HepG2 (cell line): Measurements from ENCODE around the gene HSPB8. TPM values are rescaled to one million over a fixed set of nuclear protein-coding genes. Genes with fewer than 3 reads are reported as not detected.
A peak's percentile ranks its signal among the peaks of the same experiment; 100 is the strongest.

Experiments used
- ATAC-seq: fragments of 200-7000 bp; cut with Tn5 transposase; 3 replicates; pipeline ENCODE4 v1.9.1; 2020; ENCODE audit warnings: mild to moderate bottlenecking, moderate library complexity
- BruUV-seq: library from RNA; stranded (reverse); fragments of 400-500 nt; replicated peaks from 2 replicates; lab custom pipeline; 2021; lab: Mats Ljungman, UMichigan
- CTCF ChIA-PET: fragments of 300-600 bp; formaldehyde crosslinking; extraction: SDS; loops from one replicate; lab custom pipeline; 2021; ENCODE audit warnings: low total read pairs, inconsistent platforms, low intra/inter-chr PET ratio; lab: Yijun Ruan, JAX
- POLR2A ChIA-PET: fragments of 350-600 bp; sonication (Branson Sonifier 250); formaldehyde crosslinking; loops from one replicate; lab custom pipeline; 2020; ENCODE audit warnings: antibody characterized with exemption, inconsistent platforms; lab: Yijun Ruan, JAX
- DNase-seq: peaks from one replicate; pipeline ENCODE4 v3.0.0-alpha.2; 2015; ENCODE audit warnings: low spot score
- FAIRE-seq: peaks from 3 replicates; lab custom pipeline; 2011; peaks lifted over from hg19 to GRCh38; lab: Jason Lieb, UNC
- H2AFZ ChIP-seq: one replicate; pipeline ENCODE4 v1.6.1; 2011; ENCODE audit warnings: low read length, inconsistent platforms
- H3K27ac ChIP-seq: fragments of 300-600 bp; 3 replicates; pipeline ENCODE4 v1.8.0; 2011; ENCODE audit warnings: mixed run types, mild to moderate bottlenecking, mixed read lengths, low read length, inconsistent platforms; ENCODE audit not compliant: insufficient read depth; ENCODE audit errors: extremely low read length
- H3K27me3 ChIP-seq, 2 experiments: fragments of 200-600 bp in 1 of 2; 2 replicates in 1 of 2; 3 replicates in 1 of 2; pipeline versions ENCODE4 v1.6.0 to v1.8.0; 2011; ENCODE audit warnings: low read length in 2 of 2, mild to moderate bottlenecking in 2 of 2, moderate library complexity in 2 of 2, inconsistent platforms in 1 of 2; ENCODE audit not compliant: insufficient read depth in 2 of 2, control insufficient read depth in 1 of 2
- H3K36me3 ChIP-seq, 2 experiments: fragments of 200-600 bp in 1 of 2; replicated peaks in 1 of 2; 2 replicates in 1 of 2; 3 replicates in 1 of 2; pipeline versions ENCODE4 v1.5.1 to v1.8.0; 2011; ENCODE audit warnings: low read length in 2 of 2, inconsistent platforms in 1 of 2; ENCODE audit not compliant: insufficient read depth in 2 of 2, control insufficient read depth in 1 of 2
- H3K4me1 ChIP-seq: 2 replicates; pipeline ENCODE4 v1.5.1; 2012; ENCODE audit warnings: low read length, inconsistent platforms; ENCODE audit not compliant: insufficient read depth
- H3K4me2 ChIP-seq: 2 replicates; pipeline ENCODE4 v1.6.0; 2011; ENCODE audit warnings: low read depth, low read length, inconsistent platforms
- H3K4me3 ChIP-seq, 3 experiments: fragments of 200-600 bp in 1 of 3; sonication (generic), shearing (Covaris generic) in 1 of 3; replicated peaks in 1 of 3; 2 replicates each; pipeline ENCODE4 v1.5.1; 2011 to 2016; ENCODE audit warnings: low read length in 3 of 3, inconsistent platforms in 2 of 3, low read depth in 2 of 3, mild to moderate bottlenecking in 2 of 3, control low read depth in 1 of 3, mixed read lengths in 1 of 3; ENCODE audit not compliant: insufficient read depth in 1 of 3
- H3K79me2 ChIP-seq: one replicate; pipeline ENCODE4 v1.6.1; 2011; ENCODE audit warnings: low read length, inconsistent platforms; ENCODE audit not compliant: insufficient read depth
- H3K9ac ChIP-seq: 2 replicates; pipeline ENCODE4 v1.6.0; 2011; ENCODE audit warnings: mild to moderate bottlenecking, low read depth, low read length, inconsistent platforms; ENCODE audit not compliant: insufficient read depth
- H3K9me3 ChIP-seq: 2 replicates; pipeline ENCODE4 v1.5.1; 2012; ENCODE audit warnings: mild to moderate bottlenecking, low read length
- H4K20me1 ChIP-seq: 2 replicates; pipeline ENCODE4 v1.6.0; 2011; ENCODE audit warnings: inconsistent platforms, mild to moderate bottlenecking, low read length, moderate library complexity; ENCODE audit not compliant: insufficient read depth
- EZH2 ChIP-seq: conservative IDR thresholded peaks from 2 replicates; pipeline ENCODE4 v1.6.1; 2012; ENCODE audit warnings: mild to moderate bottlenecking, low read depth, low read length, moderate library complexity
- FOSL2 ChIP-seq: sonication (generic); formaldehyde crosslinking; IDR thresholded peaks from 2 replicates; pipeline ENCODE4 v1.4.0; 2020; ENCODE audit warnings: missing genetic modification reagents
- FOXA1 ChIP-seq, 2 experiments: fragments of 450-650 bp in 1 of 2; sonication (generic) in 1 of 2; formaldehyde crosslinking in 1 of 2; IDR thresholded peaks; 2 replicates each; pipeline versions ENCODE4 v1.4.0 to v1.6.1; 2016 to 2020; ENCODE audit warnings: missing genetic modification reagents in 1 of 2
- JUND ChIP-seq: sonication (generic); formaldehyde crosslinking; IDR thresholded peaks from 2 replicates; pipeline ENCODE4 v1.8.0; 2022; ENCODE audit warnings: mild to moderate bottlenecking, missing genetic modification reagents
- NFE2L2 ChIP-seq: fragments of 150-350 bp; IDR thresholded peaks from 2 replicates; pipeline ENCODE4 v1.6.1; 2014; ENCODE audit warnings: low read length
- SP4 ChIP-seq: sonication (generic); formaldehyde crosslinking; IDR thresholded peaks from 2 replicates; pipeline ENCODE4 v1.8.1; 2023; ENCODE audit warnings: mild to moderate bottlenecking, missing genetic modification reagents
- TEAD3 ChIP-seq: optimal IDR thresholded peaks from 2 replicates; pipeline ENCODE3; 2016; ENCODE audit warnings: borderline replicate concordance
- ZNF619 ChIP-seq: sonication (generic); formaldehyde crosslinking; IDR thresholded peaks from 2 replicates; pipeline ENCODE4 v1.4.0; 2020; ENCODE audit warnings: mild to moderate bottlenecking, missing genetic modification reagents
- WGBS: methylation state at CpG from one replicate; pipeline ENCODE4 v1.1.6; 2017; ENCODE audit warnings: low lambda C conversion rate; 5-methylcytosine and 5-hydroxymethylcytosine counted together
- in situ Hi-C: cut with HindIII; loops from 2 replicates; pipeline ENCODE4 v1.10.0; 2017; ENCODE audit warnings: low pct_unique_long_range_greater_than_20kb; ENCODE audit not compliant: extremely low pct_ligation_motif_present
- intact Hi-C: fragments of 100-400 bp; cut with micrococcal nuclease; formaldehyde crosslinking; loops from one replicate; pipeline ENCODE4 v1.10.0; 2022; ENCODE audit not compliant: unreplicated experiment
- polyA plus RNA-seq, 8 experiments: library from polyadenylated mRNA; depleted of rRNA in 3 of 8; stranded (reverse) in 7 of 8; unstranded in 1 of 8; fragments of >200 nt; fragmentation: Illumina TruSeq in 4 of 8; extraction: Trizol in 4 of 8; gene quantifications; 2 replicates each; pipeline versions ENCODE4 v1.2.1 to v1.2.3, GENCODE V29; 2011 to 2016; ENCODE audit warnings: low read depth in 4 of 8, missing spikeins in 1 of 8, mixed read lengths in 1 of 8; ENCODE audit not compliant: insufficient read depth in 1 of 8
- total RNA-seq, 5 experiments: library from RNA; depleted of rRNA; stranded (reverse); fragments of >200 nt; fragmentation: Illumina TruSeq; extraction: Trizol; gene quantifications; 2 replicates each; pipeline ENCODE4 v1.2.3, GENCODE V29; 2016; ENCODE audit warnings: low read depth in 1 of 5
- TF ChIP-seq, protein P1 (sequence below): sonication (generic); formaldehyde crosslinking; IDR thresholded peaks from 2 replicates; pipeline ENCODE4 v1.4.0; 2020; ENCODE audit warnings: missing genetic modification reagents

HSPB8 gene
- total and polyA plus RNA-seq, 2 of the 13 experiments (the other 11 are each of a cell fraction or from before 2014, with no cell fraction given) = 0.49 to 0.54 TPM

DNA sequence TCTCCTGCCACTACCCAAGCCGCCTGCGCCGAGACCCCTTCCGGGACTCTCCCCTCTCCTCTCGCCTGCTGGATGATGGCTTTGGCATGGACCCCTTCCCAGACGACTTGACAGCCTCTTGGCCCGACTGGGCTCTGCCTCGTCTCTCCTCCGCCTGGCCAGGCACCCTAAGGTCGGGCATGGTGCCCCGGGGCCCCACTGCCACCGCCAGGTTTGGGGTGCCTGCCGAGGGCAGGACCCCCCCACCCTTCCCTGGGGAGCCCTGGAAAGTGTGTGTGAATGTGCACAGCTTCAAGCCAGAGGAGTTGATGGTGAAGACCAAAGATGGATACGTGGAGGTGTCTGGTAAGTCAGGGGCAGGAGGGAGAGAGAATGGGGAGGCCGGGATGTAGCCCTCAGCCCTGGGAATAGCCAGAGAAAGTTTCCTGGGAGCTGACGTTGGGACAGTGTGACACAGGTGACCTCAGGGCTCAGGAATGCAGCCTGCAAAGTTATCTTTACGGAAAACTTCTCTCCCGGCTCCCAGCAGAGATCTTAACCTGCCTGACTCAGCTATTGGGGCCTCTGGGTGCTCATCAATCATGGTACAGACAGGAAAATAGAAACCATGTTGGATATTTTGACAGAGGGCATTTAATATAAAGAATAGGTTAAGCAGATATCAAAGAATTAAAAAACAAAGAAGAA lies 747 bp downstream of the HSPB8 start:
- in situ Hi-C loops (no loop called here), intact Hi-C loops (no loop called here)
- ChIA-PET CTCF (no interaction called here), POLR2A (no interaction called here)
- FAIRE-seq (no peak), ATAC-seq (peak; percentile 79), DNase-seq (peak; percentile 67)
- Histone ChIP-seq H3K27ac (no peak overlapping the region), H3K9ac (no peak overlapping the region), H3K36me3 (no peaks in the 10 kb centered on the region), H3K4me2 (peak overlapping the region; percentile 42; the same call in 1 of the 2 replicates), H3K4me3 (no peak overlapping the region), H2AFZ (no peak overlapping the region), H3K79me2 (no peaks in the 10 kb centered on the region), H3K4me1 (peaks cover 17% of the 10 kb centered on the region; the same call in 1 of the 2 replicates), H4K20me1 (no peaks in the 10 kb centered on the region), H3K9me3 (no peaks in the 10 kb centered on the region), H3K27me3 (peaks cover 0 to 17% of the 10 kb centered on the region in 2 experiments; a peak in 3 of 5 replicates)
- BruUV-seq = no TSS peak
- 25% methylated on average over 11 of the region's 18 CpGs for WGBS
- TF ChIP-seq FOSL2 (CRISPR knock-in tag) (peak; percentile 63), SP4 (CRISPR knock-in tag) (no peak), ZNF619 (CRISPR knock-in tag) (no peak), JUND (peak; percentile 36; the same call in 1 of the 2 replicates), TEAD3 (CRISPR knock-in tag) (peak; percentile 22), EZH2 (no peak)
- TF ChIP-seq, protein P1, sequence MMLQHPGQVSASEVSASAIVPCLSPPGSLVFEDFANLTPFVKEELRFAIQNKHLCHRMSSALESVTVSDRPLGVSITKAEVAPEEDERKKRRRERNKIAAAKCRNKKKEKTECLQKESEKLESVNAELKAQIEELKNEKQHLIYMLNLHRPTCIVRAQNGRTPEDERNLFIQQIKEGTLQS = peak; percentile 18; the same call in 1 of the 2 replicates

GRCh38 chr12:119180380-119181040 lies 1.8 kb downstream of the HSPB8 start:
- no peak for FAIRE-seq
- no peak overlapping the region for H2AFZ ChIP-seq
- in situ Hi-C loops (no loop called here), intact Hi-C loops (no loop called here)
- H3K9me3 ChIP-seq = no peaks in the 10 kb centered on the region
- BruUV-seq = no TSS peak
- ChIA-PET POLR2A (no interaction called here), CTCF (no interaction called here)
- no peak for DNase-seq
- peaks cover 17% of the 10 kb centered on the region; the same call in 1 of the 2 replicates for H3K4me1 ChIP-seq
- H3K79me2 ChIP-seq = no peaks in the 10 kb centered on the region
- TF ChIP-seq NFE2L2 (peak; percentile 44; the same call in 1 of the 2 replicates), FOXA1 (IDR thresholded peaks at IDR 0.05) (no peak), FOXA1 (CRISPR knock-in tag; IDR thresholded peaks at IDR 0.05) (no peak)
- no peak for ATAC-seq
- no peak overlapping the region for H3K9ac ChIP-seq
- H3K4me3 ChIP-seq = no peak overlapping the region
- peaks cover 0 to 17% of the 10 kb centered on the region in 2 experiments; a peak in 3 of 5 replicates for H3K27me3 ChIP-seq
- H3K36me3 ChIP-seq = no peaks in the 10 kb centered on the region
- no peak overlapping the region for H3K4me2 ChIP-seq
- WGBS = 48% methylated on average over 7 of the region's 7 CpGs
- no peak overlapping the region for H3K27ac ChIP-seq
- H4K20me1 ChIP-seq = no peaks in the 10 kb centered on the region
